ENCODE results near the gene NCKIPSD. TPM values are rescaled to one million over a fixed set of nuclear protein-coding genes. Genes with fewer than 3 reads are reported as not detected.

NCKIPSD gene
- total RNA-seq, 4 donors from 2014 or later = 13.2 to 33.1 (median 19.4) TPM

DNA sequence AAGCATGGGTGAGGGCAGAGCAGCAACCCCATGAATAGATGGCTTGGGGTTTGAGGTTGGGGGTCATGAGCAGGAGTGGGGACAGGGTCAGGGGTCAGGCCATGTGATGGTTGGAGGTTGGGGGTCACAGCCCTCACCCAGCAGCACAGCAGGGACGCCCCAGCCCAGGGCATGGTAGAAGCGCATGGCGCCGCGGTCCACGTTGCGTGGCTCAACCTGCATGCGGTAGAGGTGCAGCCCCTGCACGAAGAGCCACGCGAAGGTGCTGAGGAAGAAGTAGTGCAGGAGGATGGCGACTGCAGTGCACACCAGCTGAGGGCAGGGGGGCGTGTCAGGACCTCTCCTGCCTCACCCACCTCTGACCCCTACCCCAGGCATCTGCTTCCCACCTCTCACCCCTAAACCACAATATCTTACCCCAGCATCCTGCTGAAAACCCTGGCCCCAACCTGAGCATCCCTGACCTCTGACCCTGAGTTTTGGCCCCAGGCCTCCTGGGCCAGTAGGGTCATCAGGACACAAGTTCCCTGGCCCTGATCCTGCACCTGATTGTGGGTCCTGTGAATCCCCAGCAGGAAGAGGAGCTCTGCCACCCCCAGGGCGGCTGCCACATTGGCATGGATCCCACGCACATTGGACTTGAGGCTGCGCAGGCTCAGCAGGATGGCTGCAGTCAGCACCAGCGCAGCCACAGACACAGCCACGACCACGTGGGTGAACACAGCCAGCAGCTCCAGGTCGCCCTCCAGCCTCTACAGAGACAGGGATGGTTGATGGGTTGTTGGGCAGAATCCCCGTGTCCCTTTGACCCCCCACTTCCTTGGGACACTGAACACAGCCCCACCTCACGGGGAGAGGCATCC, 40.6 kb downstream of the NCKIPSD start:
- in situ Hi-C loops (cut with MboI; ENCODE audit: low sequenced_read_pairs in 4 of 4) (no loop called here), intact Hi-C loops (cut with DNase I; ENCODE audit: low total_unique reads) (no loop called here)
- DNase-seq = no peak
- Histone ChIP-seq H3K4me1 (no peaks in the 10 kb centered on the region), H3K36me3 (no peaks in the 10 kb centered on the region), H3K27me3 (no peaks in the 10 kb centered on the region), H3K4me3 (no peak overlapping the region), H3K9me3 (no peaks in the 10 kb centered on the region), H3K27ac (no peak overlapping the region)
- no peak for ATAC-seq
- TF ChIP-seq, protein P1, sequence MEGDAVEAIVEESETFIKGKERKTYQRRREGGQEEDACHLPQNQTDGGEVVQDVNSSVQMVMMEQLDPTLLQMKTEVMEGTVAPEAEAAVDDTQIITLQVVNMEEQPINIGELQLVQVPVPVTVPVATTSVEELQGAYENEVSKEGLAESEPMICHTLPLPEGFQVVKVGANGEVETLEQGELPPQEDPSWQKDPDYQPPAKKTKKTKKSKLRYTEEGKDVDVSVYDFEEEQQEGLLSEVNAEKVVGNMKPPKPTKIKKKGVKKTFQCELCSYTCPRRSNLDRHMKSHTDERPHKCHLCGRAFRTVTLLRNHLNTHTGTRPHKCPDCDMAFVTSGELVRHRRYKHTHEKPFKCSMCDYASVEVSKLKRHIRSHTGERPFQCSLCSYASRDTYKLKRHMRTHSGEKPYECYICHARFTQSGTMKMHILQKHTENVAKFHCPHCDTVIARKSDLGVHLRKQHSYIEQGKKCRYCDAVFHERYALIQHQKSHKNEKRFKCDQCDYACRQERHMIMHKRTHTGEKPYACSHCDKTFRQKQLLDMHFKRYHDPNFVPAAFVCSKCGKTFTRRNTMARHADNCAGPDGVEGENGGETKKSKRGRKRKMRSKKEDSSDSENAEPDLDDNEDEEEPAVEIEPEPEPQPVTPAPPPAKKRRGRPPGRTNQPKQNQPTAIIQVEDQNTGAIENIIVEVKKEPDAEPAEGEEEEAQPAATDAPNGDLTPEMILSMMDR (IDR thresholded peaks at IDR 0.05 in 4 of 5, conservative IDR thresholded peaks at IDR 0.05 in 1 of 5) = no peak
- TF ChIP-seq POLR2A (IDR thresholded peaks at IDR 0.05) = no peak

DNA sequence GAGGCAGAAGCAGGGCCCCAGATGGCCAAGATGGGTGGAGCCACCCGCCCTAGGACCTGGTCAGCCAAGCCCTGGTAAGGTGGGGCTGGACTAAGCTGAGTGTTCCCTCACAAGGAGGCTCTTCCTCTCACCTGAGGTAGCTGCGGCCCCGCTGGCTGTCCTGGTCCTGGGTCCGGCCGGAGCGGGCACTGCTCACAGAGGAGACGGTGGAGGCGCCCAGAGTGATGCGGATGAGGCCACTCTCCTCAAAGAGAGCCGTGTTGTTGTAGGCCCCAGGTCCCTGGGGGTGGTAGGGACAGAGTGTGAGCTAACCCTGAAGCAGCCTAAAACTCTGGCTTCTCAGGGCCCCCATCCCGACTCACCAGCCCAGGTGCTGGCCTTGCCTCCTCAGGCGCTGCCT, 43.1 kb downstream of the NCKIPSD start:
- intact Hi-C loops (cut with DNase I; ENCODE audit: low total_unique reads) (no loop called here), in situ Hi-C loops (cut with MboI; ENCODE audit: low sequenced_read_pairs in 4 of 4) (no loop called here)
- DNase-seq (no peak), ATAC-seq (no peak)
- TF ChIP-seq POLR2A (IDR thresholded peaks at IDR 0.05) = no peak
- TF ChIP-seq, protein P1 (IDR thresholded peaks at IDR 0.05 in 4 of 5, conservative IDR thresholded peaks at IDR 0.05 in 1 of 5) = no peak
- Histone ChIP-seq H3K36me3 (no peaks in the 10 kb centered on the region), H3K9me3 (no peaks in the 10 kb centered on the region), H3K4me3 (no peak overlapping the region), H3K27me3 (no peaks in the 10 kb centered on the region), H3K4me1 (no peaks in the 10 kb centered on the region), H3K27ac (no peak overlapping the region)

DNA sequence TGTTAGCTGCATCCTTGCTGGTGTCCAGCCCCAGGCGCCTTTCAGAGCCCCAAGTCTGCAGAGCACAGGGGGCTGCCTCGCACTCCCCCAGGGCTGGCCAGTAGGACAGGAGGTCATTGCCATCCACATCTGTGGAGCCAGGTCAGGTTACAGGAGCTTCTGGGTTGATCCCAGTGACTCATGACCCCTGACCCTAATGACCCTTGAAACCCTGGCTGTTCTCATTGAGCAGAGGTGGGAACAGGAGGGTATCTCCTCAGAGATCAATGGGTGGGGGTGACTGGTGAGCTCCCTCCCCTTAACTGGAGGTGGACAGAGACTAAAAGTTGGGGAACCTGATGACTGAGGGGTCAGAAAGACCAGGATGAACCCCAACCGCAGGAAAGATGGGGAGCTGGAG, 44.3 kb downstream of the NCKIPSD start:
- H3K27ac ChIP-seq = no peak overlapping the region
- no peak for DNase-seq
- H3K9me3 ChIP-seq = no peaks in the 10 kb centered on the region
- no peaks in the 10 kb centered on the region for H3K27me3 ChIP-seq
- H3K4me1 ChIP-seq = peaks cover 4 to 5% of the 10 kb centered on the region in 2 donors
- H3K36me3 ChIP-seq = no peaks in the 10 kb centered on the region
- in situ Hi-C loops (cut with MboI; ENCODE audit: low sequenced_read_pairs in 4 of 4) (no loop called here), intact Hi-C loops (cut with DNase I; ENCODE audit: low total_unique reads) (no loop called here)
- no peak for ATAC-seq
- no peak overlapping the region for H3K4me3 ChIP-seq
- TF ChIP-seq POLR2A (IDR thresholded peaks at IDR 0.05) = no peak
- TF ChIP-seq, protein P1 (IDR thresholded peaks at IDR 0.05 in 4 of 5, conservative IDR thresholded peaks at IDR 0.05 in 1 of 5) = no peak

DNA sequence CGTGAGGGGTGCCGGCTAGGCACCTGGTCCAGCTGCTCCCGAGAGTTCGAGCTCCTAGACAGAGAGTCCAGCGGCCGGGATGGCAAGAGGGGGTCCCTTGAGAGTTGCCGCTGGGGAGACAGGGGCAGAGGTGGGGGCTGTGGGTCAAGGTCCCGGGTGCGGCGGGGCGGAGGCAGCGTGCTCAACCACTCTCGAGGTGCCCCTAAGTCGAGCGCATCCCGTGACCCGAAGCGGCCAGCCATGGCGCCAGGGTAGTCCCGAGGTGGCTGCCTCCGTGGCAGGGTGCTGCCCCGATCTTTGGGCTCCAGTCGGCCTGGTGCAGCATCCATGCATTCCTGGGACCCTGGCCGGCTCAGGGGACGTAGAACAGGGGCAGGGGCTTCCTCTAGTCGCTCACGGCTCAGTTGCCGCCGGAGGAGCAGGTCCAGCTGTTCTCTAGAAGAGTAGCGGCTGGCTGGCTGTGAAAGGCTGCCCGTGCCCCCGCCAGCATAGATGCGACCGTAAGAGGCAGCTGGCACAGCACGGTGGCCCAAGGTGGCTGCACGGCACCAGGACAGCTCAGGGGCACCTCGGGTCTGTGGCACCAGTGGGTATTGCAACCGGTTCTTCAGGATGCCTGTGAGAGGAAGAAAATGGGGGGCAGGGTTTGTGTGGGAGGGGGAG, 45.6 kb downstream of the NCKIPSD start:
- H3K9me3 ChIP-seq = no peaks in the 10 kb centered on the region
- ATAC-seq = no peak
- intact Hi-C loops (cut with DNase I; ENCODE audit: low total_unique reads) (no loop called here), in situ Hi-C loops (cut with MboI; ENCODE audit: low sequenced_read_pairs in 4 of 4) (no loop called here)
- H3K4me3 ChIP-seq = no peak overlapping the region
- H3K27me3 ChIP-seq = no peaks in the 10 kb centered on the region
- no peak overlapping the region for H3K27ac ChIP-seq
- H3K4me1 ChIP-seq = peaks cover 11 to 14% of the 10 kb centered on the region in 2 donors
- no peaks in the 10 kb centered on the region for H3K36me3 ChIP-seq
- no peak for DNase-seq
- TF ChIP-seq, protein P1 (IDR thresholded peaks at IDR 0.05 in 4 of 5, conservative IDR thresholded peaks at IDR 0.05 in 1 of 5) = no peak
- TF ChIP-seq POLR2A (IDR thresholded peaks at IDR 0.05) = no peak
